CD4-positive, alpha-beta T cell treated with Interleukin-21 for 1 hour (primary cell): Measurements from ENCODE around the gene TCAIM.
"Not testable (repeated sequence)": the region's sequence is repeated elsewhere in the genome, so short reads cannot be mapped to it uniquely, and the experiment has no call there.

Source experiments
- DNase-seq: peaks from one replicate; pipeline ENCODE4 v3.0.0-alpha.2; 2020

Gene TCAIM

DNA sequence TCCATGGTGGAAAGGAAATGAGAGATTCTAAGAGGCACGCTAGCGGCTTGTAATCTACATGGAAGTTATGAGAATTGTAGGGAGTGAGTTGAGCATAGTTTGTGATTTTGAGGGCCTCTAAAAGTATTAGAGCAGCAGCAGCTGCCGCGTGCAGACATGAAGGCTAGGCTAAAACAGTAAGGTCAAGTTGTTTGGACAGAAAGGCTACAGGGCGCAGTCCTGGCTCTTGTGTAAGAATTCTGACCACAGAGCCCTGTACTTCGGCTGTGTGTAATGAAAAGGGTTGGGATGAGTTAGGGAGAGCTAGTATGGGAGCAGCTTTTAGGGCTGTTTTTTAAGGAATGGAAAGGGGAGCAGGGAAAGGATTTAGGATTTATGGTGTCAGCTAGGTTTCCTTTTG is 8.0 kb downstream of the TCAIM start:
- DNase-seq: not testable (repeated sequence)

DNA sequence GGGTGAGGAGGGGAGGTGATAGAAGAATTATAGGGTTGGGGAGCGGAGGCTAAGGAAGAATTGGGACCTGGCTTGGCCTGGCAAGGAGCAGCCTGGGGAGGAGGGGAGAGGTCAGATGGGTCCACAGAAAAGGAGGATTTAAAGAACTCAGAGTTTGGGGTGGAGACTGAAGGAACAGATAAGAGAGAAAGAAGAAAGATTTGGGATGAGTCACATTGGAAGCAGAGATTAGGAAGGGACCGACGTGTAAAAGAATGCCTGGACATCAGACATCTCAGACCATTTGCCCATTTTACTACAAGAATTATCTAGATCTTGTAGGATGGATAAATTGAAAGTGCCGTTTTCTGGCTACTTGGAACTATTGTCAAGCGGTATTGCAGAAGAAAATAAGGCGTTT is 10.4 kb downstream of the TCAIM start:
- no peak for DNase-seq

DNA sequence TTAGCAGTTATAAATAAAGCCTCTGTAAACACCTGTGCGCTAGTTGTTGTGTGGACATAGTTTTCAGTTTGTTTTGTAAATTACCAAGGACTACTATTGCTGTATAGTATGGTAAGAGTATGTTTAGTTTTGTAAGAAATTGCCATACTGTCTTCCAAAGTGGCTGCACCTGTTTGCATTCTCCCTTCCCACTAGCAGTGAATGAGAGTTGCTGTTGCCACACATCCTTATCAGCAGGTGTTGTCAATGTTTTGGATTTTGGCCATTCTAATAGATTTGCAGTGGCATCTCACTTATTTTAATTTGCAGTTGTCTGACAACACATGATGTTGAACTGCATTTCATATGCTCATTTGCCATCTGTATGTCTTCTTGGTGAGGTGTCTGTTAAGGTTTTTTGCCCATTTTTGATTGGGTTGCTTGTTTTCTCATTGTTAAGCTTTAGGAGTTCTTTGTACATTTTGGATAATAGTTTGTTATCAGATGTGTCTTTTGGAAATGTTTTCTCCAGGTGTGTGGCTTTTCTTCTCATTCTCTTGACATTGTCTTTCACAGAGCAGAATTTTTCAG is 14.9 kb downstream of the TCAIM start:
- no peak for DNase-seq

DNA sequence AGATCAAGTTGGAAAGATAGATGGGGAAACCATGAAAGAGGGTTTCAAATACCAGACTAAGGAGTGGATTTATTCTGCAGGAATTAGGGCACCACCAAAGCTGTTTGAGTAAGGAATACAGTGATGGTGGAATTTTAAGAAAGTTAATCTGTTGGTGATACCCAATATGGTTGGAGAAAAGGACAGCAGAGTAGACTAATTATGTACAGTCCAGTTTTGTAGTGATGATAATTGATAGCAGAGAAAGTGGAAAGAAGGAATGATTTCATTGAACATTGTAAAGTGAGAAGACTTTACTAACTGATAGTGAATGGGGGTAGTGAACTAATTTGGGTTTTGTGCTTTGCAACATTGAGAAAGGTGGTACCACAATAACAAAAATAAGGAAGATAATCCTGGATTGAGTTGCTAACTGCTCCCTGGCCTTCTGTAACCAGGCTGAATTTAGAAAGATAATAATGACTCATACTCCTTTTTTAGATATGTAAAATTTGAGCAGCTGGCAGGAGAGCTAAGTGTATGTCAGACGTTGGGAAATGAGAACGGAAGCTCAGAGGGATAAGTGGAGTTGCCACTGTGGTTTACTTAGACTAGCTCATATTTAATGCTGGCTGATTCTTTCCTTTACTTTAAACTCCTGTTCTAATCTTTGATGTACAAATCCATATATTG is 16.9 kb downstream of the TCAIM start:
- no peak for DNase-seq

DNA sequence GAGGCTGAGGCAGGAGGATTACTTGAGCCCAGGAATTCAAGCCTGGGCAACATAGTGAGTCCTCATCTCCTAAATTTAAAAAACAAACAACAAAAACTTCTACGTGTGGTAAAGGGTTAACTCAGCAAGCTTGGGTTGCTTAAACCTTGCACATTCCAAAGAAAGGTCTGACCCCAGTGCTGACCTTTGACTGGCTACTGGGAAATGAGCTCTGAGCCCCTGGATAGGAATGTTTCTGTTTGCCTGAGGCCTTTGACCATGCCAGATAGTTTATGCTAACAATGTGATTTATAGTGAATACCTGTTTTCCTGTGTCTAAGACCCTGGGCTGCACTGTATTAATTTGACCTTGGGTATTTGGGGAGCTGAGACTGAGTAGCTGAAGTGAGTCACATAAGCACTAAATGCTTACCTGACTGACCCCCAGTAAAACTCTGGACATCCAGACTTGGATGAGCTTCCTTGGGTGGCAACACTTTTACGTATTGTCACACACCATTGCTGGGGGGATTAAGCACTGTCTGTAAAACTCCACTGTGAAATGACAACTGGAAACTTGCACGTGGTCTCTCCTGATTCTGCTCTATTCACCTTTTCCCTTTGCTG is 20.7 kb downstream of the TCAIM start:
- no peak for DNase-seq

DNA sequence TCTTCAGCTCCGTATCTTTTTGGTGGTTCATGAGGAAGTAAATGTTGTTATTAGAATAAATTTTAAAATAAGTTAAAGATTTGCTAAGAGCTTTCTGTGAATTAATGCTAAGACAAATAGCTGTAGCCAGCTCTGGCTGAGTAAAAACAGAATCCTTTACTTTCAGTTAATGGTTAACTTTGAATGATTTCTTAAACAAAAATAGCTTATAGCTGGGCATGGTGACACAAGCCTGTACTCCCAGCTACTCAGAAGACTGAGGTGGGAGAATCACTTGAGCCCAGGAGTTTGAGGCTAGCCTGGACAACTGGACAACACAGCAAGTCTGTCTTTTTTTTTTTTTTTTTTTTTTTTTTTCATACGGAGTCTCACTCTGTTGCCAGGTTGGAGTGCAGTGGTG is 25.0 kb downstream of the TCAIM start:
- no peak for DNase-seq

DNA sequence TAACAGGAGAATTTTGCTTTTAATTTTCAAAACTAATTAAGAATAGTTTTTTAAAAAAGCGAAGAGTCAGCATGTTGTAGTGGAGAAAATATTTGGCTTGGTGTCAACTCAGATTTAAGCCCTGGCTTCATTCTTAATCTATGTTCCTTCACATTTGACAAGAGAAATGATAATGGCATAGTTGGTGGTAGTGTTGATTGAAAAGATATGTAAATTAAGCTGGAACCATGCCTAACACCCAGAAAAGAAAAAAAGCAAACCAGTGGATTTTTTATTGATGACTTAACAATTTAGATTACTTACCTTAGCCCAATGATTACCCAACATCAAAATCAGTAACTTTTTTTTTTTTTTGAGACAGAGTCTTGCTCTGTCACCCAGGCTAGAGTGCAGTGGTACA is 27.4 kb downstream of the TCAIM start:
- no peak for DNase-seq

DNA sequence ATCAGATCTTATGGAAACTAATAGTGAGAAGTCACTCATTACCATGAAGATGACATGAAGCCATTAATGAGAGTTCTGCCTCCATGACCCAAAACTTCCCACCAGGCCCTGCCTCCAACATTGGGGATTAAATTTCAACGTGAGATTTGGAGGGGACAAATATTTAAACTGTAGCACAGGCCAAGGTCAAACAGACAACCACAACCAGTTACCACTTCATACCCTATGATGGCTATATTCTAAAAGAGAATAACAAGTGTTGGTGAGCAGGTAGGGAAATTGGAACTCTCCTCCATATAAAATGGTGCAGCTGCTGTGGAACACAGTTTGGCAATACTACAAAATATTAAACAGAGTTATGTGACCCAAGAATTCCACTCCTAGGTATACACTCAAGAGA is 36.9 kb downstream of the TCAIM start:
- no peak for DNase-seq

DNA sequence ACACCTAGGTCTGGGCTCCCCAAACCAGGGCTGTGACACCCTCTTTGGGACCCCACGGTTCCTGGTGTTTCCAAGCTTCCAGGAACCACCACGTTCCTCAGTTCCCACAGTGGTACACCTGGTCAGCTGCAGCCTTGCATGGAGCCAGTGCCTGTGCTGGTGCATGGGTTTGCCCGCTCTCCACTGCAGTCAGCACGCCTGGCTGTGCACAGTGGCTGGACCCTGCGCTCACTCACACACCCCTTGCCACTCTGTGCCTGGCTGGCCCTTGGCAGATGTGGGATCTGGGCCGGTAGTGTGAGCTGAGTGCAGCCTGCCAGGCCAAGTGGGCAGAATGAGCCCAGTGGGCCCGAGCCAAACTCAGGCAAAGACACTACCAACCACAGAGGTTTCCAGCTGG is 48.8 kb downstream of the TCAIM start:
- no peak for DNase-seq

DNA sequence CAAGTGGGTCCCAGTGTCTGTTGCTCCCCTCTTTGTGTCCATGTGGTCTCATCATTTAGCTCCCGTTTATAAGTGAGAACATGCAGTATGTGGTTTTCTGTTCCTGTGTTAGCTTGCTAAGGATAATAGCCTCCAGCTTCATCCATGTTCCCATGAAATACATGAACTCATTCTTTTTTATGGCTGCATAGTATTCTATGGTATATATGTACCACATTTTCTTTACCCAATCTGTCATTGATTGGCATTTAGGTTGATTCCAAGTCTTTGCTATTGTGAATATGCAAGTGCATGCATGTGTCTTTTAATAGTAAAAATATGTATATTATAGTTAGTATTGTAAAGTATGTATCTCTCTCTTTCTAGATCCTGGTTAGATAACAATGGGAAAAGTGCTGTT is 53.9 kb downstream of the TCAIM start:
- DNase-seq: no peak

DNA sequence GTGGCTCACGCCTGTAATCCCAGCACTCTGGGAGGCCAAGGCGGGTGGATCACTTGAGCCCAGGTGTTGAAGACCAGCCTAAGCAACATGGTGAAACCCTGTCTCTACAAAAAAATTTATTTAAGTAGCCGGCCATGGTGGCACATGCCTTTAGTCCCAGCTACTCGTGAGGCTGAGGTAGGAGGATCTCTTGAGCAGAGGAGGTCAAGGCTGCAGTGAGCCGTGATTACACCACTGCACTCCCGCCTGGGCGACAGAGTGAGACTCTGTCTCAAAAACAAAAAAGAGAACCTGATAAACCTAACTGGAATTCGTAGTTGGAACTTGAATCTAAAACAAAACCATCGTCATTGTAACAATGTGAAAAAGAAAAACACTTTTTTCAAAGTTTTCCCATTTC is 57.1 kb downstream of the TCAIM start:
- DNase-seq: no peak

DNA sequence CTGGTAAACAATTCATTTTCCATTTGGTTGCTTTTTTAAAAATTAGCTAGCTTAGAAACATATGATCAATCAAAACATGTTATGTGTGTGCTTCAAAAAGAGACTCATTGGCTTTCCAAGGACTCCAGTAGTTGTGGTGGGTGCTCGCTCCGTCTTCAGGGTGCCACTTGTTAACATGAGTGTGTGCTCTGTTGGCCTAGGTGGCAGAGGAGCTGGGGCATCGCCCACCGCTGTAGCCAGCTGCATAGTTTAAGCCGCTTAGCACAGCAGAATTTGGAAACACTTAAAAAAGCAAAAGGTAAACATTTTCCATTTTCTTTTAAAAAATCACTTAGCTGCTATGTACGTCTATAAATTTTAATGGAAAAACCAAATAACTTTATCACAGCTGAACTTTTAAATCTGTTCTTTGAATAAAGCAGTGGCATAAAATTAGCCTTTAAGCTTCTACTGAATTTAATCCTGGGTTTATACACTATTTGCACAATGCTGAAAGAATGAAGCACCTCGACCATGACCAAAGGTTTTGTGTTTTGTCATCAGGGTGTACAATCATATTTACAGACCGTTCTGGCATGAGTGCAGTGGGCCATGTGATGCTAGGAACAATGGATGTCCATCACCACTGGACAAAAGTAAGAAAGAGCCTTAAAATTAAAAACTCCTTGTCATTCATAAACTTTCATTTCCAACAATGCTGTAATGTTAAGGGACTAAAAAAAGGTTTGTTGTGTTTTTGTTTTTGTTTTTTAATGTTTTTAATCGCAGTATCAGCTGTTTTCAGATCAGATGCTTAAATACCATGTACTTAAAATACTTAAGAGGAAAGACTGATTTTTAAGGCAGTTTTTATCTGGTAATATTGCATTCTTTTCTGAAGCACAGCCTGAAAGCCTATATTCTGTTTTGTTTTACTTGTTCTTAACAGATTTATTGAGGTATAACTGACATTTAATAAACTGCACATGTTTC is 57.9 kb downstream of the TCAIM start:
- DNase-seq: no peak

DNA sequence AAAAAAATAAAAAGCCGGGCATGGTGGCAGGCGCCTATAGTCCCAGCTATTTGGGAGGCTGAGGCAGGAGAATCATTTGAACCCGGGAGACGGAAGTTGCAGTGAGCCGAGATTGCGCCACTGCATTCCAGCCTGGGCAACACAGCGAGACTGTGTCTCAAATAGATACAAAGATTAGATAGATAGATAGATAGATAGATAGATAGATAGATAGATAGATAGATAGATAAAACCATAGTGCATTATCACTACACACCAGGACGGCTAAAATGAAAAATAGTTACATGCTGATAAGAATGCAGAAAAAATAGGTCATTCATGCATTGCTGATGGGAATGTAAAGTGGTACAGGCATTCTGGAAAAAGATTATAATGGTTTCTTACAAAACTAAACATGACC is 59.7 kb downstream of the TCAIM start:
- DNase-seq: not testable (repeated sequence)

DNA sequence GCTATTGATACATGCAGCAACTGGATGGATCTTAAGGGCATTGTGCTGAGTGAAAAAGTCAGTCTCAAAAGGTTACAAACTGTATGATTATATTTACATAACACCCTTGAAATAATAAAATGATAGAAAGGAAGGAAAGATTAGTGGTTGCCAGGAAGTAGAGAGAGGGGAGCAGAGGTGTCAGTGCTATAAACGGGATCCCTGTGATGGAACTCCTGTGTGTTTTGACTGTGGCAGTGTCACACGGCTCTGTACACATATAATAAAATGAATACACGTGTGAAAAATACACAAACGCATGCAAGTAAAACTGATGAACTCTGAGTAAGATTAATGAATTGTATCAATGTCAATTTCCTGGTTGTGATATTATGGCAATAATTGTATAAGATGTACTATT is 60.3 kb downstream of the TCAIM start:
- DNase-seq: no peak

DNA sequence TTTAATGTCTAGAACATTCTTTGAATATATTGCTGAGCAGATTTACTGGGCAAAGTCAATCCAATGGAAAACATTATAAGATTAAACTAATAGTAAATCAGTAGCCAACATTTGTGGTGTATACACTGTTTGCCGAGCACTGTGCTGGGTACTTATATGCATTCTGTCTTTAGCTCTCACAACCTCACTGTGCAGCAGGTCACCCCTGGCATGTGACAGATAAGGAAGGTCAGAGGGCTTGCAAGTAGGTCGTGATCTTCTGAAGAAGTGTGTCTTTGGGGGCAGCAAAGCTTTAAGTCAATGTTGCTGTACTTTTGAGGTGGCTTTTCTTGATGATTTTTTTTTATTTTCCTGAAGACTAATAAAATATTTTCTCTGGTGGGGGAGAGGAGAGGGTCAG is 62.2 kb downstream of the TCAIM start:
- no peak for DNase-seq

DNA sequence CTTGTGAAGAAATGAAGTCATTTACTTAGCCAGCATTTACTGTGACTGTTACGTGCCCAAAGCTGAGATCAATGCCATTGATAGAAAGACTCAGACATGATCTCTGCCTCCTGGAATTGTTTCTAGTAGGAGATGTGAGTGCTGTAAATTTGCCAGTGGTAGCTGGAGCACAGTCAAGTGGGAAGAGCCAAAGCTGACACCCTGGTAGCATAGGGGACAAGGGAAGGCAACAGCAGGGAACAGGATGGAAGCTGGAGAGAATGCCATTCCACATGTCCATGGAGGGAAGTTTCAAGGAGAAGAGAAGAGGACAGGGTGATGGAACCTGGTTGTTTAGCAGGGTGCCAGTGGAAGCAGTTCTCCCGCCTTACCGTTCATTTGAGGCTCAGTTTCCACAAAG is 64.0 kb downstream of the TCAIM start:
- no peak for DNase-seq

DNA sequence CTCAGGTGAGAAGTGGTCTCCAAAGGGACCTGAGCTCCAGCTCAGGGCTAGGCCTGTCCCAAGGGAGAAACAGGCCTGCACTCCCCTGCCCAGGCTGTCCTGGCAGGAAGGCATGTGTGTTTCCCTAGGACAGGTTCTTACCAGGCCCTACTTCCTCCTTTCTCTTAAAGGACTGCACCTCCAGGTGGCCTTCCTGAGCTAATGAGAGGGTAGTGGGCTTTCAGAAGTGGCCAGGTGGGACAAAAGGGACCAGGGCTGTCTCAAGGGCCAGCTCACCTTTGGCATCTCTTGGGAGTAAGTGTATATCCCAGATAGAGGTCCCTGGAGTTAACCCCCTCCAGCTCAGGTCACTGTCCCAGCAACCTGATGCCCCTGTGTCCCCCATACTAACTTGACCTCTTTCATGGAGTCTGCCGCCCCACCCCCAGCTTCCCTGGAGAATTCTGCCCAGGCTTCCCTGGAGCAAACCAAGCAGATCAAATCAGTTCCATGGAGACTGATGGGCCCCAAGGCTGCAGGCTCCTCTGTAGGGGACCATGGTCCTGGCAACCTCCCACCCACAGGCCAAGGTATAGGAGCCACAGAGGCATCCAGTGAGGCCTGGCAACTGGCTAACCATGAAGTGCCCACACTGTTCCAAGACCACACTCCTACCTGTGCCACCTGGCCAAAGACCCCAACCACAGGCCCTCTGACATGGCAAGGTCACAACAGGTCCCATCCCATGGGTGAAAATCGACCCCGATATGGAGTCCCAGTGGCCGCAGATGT is 71.3 kb downstream of the TCAIM start:
- no peak for DNase-seq

DNA sequence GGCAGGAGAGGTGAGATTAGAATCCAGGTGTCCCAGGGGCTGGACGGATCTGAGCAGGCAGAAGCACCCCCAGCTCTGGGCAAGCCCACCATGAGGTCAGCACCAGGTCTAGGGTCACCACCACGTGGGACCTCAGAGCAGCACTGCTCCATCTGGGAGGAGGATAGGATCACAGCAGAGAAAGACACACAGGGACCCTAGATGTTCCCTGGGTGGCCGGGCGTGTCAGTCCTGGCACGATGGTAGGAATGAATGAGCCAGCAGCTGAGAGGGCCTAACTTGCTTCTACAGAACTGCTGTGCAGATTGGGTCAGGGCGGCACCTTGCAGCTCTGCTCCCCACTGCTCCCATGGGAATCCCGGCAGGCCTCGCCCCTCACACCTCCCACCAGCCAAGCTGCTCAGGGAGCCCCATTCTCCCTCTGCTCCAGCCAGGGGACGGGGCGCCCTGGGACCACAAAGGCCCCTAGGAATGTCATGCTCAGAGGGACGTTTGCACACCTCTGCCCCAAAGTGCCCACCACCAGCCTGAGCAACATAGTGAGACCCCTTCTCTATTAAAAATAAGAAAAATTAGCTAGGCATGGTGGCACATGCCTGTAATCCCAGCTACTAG is 72.6 kb downstream of the TCAIM start:
- DNase-seq: no peak

DNA sequence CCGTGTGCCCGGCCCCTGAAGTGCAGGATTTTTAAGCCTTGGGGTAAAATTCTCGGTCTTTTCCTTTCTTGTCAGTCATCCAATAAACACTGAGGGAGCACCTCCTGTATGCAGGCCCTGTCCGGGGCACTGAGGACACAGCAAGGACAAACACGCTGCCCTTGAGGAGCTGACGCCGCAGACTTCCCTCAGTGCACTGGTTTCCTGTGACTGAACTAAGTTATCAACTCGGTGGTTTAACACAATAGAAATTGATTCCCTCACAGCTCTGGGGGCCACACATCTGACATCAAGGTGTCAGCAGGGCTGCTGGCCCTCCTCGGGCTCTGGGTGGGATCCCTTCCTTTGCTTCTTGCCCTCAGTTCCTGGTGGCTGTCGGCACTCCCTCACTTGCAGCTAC is 73.8 kb downstream of the TCAIM start:
- no peak for DNase-seq

DNA sequence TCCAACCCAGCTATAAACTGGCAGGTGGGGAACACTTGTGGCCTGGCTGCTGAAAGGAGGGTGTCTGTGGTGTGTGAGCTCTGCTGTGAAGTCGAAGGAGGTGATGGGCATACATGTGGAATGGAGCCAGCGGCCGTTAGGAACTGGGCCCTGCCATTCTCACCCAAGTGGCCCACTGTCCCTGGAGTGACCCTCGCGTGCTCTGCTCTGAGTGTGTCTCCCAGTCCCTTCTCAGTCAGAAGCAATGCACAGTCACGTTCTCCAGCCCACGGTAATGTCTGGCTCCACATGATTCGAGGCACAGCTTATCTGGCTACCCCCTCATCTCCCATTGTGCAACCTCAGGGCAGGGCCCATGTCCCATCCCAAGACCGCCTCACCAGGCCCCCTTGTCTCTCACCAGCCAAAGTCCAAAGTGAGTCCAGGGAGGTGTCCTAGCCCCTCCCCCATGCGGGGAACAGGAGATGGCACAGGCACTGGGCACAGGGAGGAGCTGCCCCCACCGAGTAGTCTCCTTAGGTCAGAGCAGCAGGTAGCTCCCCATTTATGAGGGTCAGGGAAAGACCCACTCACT is 76.0 kb downstream of the TCAIM start:
- DNase-seq: no peak

DNA sequence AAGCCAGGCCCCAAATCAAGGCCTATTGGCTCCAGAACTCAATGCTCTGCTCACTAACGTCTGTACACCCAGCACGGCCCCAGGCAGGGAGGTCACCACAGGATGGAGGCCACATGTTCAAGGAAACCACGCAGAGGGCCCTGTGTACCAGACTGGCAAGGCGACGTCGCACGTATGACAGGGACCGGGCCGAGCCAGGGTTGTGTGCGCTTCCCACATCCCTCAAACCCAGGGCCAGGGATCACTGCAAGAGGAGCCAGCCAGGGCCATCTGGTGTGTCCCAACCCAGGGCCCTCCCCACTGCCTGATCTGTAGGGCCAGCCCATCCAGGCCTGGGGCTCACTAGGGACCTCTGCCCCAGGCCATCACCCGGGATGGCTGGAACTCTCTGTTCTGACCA is 76.9 kb downstream of the TCAIM start:
- no peak for DNase-seq
